NCI-H2196 (cell line): Measurements from ENCODE around the gene IKZF1.

Experiments
- DNase-seq: peaks from one replicate; lab custom pipeline; 2025; ENCODE audit not compliant: unreplicated experiment; lab: John Stamatoyannopoulos, UW

Gene IKZF1

DNA sequence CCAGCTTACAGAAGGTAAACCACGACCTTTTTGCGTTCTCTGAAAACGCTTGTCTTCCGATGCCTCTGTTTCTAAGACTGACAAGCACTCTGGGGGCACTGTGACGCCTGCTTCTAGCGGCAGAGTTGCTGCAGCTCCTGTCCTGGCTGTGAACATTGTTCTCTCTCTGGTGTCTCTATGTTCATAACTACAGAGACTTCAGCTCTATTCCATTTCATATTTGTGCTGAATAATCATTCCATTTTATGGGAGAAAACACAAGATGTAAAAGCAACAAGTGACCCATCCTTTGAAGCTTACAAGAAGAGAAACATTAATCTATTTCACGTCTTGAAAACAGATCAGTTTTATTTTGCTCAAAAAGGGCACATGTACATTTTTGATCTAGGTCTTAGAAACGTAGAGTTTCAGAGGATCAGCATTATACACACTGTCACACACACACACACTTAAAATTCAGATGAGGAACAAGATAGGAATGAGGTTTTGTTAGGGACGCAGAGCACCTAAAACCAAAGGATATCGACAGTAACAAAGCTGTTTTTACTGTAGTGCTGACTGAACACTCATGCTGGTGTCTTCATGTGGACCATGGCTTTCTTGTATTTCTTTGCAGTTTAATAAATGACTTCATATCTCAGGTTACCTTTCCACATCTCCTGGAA is 3.0 kb downstream of the IKZF1 start:
- DNase-seq = no peak

DNA sequence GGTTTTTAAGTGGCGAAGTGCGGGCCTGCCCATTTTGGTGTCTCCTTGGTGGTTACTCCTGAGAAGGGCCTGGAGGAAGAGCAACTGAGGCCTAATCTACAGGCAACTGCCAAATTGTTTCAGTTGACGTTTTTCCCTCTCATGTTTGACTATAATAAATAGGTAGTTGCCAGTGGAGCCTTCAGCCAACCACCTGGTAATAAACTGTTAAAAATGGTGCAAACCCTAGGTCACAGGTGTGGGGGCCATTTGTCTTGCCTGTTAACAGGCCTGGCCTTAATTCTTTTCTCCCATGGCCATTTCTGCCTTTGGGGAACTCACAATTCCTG is 3.7 kb downstream of the IKZF1 start:
- no peak for DNase-seq

DNA sequence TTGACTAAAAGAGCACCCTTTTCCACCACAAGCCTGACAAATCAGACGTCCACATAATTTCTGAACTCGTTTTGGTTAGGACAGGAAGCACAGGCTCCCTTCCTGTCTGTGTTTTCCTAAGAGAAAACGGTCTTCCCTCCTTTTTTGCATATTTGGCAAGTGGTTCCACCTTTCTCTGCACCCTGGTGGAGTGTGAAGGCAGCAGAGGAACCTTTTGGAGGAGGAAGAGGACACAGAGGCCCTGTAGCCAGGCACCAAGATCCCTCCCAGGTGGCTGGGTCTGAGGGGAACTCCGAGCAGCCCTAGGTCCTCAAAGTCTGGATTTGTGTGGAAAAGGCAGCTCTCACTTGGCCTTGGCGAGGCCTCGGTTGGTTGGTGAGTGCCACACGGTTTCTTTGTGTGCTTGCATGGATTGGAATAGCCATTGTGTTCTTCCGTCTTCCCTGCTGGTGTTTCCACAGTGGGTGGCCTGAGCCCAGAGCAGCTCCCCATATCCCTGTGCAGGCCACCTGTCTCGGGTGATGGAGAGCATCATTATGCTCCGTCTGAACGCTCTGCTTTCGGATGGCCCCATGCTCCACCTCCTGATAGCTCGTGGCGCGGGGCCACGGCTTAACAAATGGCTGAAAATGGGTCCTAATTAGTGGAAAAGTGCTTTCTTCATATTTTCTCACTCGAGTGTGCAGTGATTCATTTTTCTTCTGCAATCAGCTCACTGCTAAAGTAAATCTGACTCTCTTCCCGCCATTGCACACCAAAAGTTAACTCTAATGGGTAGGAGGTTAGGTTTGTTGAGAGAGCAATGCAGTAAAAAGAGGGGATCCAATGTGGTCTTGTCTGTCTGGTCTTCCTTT is 4.2 kb downstream of the IKZF1 start:
- no peak for DNase-seq

DNA sequence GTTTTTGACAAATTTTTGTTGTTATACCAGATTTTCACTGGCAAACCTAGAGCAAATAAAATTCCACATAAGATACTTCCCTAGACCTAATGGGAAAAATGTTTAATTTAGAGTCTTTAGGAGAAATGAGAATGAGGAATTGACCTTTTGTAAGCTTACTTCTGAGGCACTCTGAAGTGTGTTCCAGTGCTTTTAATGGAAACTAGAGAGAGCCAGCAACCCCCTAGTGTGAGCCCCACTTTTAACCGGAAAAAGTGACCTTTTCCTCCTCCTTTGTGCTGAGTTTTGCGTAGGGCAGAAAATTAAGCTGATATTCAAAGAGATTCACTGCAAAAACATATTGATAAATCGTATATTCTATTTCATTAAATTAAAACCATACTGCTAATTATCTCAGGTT is 5.2 kb downstream of the IKZF1 start:
- DNase-seq = no peak

DNA sequence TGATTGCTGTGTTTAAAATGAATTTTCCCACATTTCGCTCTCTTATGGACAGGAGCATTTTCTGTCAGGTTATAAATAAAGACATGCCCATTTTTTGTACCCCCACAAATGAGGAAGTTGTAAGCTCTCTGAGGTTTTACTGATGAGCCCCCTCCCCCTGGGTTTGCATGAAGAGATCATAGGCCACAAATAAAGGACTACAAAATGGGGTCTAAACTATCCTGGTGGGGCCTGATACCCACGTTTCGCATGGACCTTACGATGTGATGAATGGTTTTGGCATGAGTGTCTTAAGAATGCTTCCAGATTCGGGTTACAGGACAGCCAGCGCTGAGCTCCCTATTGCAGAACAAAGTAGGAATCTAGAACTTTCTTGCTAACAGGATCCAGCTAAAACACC is 5.8 kb downstream of the IKZF1 start:
- DNase-seq = no peak

DNA sequence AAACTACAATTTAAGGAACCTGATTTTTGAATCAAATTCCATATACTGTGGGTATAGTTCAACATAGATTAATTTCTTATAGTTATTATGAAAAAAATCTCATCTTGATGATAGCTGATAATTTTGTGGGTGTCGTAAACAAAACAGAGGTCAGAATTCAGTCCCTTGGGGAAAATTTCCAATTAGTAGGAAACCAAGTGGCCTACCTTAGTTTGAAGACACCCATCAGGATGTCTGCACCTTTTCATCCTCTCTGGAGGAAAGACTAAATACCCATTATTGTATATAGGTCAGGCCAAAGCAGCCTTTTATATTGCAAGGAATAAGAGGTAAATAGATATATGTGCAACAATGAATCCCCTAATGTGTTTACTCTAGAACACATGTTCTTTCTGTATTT is 6.4 kb downstream of the IKZF1 start:
- no peak for DNase-seq

DNA sequence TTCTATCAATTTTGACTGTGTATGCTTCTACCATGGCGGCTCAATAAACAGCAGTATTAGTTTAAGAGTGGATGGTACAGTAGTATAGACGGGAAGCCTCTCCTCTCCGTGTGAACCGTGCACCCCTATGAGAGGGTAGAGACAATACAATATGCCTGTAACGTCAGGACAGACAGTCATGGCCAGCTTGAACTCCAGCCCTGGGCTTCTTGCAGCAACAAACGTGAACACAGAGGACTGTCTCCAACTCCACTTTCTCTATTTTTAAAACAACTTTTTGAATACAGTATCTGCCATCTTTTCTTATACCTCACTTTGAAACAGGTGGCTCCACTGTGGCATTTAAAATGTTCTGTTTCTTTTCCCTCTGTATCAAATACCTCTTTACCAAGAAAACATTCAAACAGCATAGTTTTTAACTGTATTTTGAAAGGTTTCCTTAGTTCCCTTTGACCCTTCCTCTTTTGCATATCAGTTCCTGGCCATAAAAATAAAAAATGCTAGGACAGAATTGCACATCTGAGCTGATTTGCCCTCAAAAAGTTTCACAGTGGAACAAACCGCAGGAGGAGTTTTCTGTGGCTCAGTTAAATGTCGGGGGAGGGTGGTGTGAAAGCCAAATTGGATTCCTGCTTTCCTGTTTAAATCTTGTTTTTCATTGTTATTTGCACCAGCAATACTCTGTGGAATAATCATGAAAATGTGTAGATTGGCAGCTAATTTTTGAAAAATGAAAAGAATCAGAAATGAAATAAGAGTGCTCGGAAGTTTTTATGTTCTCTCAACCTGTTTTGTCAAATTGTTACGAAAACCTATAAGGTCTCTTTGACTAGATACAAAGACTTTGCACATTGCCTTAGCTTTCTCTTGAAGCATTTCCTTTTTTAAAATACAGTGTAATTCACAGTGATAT is 8.0 kb downstream of the IKZF1 start:
- no peak for DNase-seq

DNA sequence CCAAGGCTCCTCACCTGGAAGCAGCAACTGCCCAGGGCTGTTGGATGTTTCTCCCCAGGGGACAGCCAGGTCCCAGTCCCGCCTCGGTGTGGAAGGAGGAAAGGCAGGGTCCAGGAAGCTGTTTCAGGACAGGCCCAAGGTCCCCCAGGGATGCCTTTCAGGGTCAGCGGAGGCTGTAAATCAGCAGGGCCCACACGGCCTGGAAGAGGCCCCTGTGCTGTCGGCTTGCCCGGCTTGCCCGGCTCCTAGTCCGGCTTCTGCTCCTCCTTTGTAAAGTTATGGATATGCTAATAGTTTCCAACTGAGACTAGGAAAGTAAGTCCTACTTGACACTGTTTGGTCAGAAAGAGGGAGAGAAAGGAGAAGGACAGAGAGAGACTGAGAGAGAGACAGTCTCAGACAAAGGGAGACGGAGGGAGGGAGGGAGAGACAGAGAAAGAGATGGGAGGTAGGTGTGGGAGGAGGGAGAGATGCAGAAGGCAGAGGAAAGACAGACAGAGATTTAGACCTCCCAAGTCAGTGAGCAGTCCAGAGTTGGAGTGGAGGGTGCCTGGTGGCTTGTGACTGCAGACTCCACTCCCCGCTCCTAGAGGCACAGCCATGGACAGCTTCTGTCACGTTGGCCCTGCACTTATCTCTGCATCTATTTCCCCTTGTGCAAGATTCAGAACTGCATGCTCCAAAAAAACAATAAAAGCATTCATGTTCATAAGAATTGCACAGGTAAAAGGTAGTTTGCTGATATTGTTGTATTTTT is 10.5 kb downstream of the IKZF1 start:
- no peak for DNase-seq

DNA sequence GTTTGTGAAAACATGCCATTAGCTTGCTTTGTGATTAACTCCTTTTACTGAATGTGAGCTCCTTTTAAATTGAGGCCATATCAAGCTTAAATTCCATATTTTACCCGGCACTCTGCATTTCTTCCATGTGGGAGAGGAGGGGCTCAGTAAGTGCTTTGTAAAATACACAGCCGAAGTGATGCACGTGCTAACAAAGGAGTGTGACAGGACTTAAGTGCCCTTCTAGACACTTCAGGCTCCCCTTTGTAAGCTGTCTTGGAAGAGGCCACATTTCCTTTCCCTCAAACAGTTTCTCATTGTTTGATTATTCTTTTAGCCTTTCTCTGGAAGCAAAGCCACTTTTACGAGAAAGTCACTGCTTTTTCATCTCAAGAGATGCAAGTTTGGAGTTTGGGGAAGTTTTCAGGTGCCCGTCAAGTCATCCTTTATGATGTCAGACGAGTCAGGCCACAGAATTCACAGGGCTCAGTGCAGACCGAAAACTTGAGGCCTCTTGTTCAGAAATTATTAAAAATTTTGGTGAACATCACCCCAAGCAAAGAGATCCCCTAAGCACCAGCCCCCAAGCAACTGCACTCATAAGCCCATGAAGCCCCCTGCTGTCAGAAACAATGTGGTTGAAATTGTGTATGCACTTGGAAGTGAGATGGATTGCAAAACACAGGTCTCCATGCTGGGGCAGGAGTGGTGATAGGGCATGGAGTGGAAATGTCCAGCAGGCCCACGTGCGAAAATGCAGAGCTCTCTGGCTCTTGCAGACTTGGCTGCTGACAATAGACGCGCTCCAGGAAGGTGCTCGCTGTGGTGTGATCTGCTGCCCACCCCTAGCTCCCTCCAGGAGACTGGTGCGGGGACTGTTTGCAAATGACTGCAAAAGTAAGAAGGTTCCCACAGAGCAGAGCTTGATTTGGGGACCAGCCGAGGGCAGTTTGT is 11.5 kb downstream of the IKZF1 start:
- DNase-seq = no peak

DNA sequence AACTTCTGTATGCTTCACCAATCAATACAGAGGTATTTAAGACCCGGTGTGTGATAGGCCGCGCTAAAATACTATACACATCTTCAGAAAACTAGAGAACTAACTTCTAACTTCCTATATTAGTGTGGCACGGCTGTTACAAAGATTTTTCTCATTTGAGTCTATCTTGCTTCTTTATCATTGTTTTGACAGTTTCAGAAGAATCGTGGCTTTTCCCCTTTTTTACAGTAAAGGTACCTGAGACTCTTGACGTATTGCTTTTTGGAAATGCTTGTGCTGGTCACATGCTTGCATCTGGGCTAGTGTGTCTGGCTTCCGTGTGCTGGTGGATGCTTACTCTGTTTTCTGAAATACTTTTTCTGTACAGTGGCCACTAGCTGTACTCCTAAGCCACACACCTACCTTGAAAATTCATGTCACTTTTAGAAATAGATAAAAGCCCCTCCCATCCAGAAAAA is 12.7 kb downstream of the IKZF1 start:
- DNase-seq = no peak

DNA sequence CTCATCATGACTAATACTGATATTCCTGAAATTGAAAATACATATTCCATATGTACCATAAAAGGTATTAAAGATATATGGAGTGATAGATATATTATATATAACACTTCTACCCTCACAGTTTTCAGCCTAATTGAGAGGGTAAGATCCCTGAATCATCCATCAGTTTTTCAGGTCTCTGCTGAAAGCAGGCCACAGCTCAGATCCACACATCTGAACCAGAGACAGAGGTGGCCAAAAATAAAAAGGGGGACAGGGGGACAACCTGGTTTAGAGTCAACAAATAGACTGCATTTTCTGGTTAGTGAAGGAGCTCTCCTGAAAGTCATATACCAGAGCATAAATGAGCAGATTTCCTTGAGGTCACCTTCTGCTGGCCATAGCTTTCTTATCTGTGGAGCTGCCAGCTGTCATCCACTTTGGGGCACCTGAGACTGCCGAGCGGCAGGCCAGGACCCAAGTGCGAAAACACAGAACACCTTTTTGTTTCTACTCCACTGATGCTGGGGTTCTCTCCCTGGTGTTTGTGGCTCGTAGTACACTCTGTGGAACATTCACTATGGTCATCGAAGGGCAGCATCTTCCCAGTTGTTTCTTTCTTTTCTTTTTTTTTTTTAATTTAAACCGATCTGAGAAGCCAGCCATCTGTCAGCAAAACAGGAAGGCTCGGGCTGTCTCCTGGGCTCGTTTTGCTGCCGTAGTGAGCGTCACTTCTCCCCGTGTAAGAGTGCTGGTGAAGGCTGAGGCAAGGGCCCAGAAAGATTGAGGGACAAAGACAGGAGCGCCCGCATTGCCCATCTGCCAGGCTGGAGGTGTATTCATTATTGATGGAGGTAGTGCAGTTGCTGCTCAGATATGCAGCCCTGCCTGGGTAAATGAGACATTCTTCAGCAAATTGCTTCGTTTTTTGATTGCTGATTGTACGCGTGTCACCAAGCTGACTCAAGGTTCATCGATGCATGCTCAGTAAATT is 13.5 kb downstream of the IKZF1 start:
- DNase-seq = no peak

DNA sequence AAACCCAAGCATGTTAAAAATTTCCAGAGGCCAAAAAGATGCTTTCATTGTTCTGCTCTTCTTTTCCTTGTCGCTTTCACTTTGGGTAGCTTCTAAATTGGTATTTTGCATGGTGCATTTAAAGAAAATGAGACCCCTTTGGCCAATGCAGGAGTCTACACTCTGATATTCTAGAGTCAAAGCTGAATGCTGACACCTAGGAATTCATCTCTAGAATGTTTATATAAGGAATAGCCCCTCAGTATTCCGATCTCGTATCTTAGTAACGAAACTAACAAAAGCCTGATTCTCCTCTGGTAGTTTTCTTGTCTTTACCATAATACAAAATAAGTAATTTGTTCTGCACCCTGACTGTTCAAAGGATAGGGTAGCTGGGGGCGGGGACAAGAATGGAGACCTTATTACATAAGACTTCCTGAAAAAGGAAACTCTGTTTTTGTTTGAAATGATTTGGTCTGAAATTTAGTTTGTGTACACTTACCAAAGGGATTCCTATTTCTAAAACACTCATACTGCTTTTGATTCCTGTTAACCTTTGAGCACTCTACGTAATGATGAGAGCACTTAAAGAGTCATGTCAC is 17.1 kb downstream of the IKZF1 start:
- DNase-seq = no peak

DNA sequence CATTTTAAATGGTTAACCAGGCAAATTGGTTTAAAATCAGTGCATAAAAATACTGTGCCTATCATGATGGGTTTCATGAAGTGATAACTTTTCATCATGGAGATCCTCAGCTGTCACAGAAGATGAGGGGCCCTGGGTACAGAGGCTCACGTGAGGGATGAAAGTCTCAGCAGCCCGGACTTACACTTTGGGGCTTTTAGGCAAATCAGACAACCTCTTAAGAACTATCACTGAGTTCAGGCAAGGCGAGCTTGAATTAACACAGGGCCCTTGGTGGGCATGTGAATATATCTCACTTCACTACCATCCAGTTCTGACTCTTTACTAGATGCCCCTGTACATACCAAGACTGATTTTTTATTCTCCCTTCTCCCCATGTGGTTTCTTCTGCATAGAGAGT is 19.6 kb downstream of the IKZF1 start:
- no peak for DNase-seq

DNA sequence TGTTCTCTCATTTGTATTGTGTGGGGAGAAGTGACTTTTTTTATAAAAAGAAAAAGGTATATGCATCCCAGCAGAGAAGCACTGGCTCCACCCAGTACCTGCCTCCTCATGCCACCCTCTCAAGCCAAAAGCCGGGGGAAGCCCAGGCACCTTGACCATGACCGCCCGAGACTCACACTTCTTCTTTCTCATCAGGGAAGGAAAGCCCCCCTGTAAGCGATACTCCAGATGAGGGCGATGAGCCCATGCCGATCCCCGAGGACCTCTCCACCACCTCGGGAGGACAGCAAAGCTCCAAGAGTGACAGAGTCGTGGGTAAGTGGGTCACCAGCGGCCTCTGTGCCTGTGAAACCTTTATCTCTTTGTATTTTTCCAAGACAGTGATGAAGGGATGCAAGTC is 22.9 kb downstream of the IKZF1 start:
- DNase-seq = no peak

DNA sequence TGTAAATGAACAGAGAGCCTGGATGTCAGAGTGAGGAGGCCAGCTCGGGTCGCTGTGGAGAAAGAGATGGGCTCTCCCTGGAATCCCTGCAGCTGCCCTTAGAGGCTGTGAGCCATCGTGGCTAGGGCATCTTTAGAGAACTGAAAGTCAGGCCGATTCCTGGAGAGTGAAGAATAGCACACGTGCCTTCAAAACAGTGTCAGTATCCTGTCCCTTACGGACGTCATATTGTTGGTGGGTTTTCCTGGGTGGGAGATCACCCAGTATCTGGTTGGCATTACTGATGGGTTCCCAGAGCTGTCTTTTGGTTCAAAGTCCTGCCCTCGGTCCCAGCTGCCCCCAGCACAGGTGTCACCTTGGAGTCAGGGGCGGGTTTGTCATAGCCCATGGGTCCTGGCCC is 25.3 kb downstream of the IKZF1 start:
- DNase-seq = no peak

DNA sequence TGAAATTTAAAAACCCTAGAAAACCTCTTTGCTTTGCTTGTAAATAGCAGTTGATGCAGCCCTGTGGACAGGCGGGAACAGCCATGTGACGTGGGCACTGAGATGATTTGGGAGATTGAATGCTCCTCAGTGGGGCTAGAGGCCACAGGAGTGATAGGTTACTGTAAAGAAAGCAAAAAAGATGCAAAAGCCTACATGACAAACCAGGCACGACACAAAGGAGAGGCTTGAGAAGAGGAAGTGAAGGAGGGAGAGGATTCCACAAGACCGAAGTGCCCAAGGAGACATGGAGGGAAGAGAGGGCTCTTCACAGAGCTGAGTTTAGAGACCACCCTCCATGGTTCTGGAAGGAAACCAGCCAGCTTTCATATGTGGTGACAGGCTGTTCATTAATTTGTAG is 25.7 kb downstream of the IKZF1 start:
- DNase-seq = no peak

DNA sequence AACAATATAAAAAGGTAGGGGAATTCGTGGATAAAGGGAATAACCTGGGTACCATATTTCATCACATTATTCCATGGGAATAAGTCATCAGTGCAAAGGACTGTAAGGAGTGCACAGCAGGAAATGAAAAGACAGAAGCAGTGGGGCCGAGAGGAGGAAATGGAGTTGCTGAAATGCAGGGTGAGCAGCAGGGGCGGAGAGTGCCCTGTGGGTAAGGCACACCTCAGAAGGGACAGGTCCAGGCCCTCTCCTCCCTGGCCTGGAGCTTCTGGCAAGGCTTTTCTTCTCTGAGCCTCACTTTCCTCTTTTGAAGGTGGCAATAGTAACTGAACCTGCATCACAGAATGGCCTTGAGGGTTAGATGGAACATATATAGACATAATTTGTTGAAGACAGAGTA is 26.2 kb downstream of the IKZF1 start:
- DNase-seq = no peak

DNA sequence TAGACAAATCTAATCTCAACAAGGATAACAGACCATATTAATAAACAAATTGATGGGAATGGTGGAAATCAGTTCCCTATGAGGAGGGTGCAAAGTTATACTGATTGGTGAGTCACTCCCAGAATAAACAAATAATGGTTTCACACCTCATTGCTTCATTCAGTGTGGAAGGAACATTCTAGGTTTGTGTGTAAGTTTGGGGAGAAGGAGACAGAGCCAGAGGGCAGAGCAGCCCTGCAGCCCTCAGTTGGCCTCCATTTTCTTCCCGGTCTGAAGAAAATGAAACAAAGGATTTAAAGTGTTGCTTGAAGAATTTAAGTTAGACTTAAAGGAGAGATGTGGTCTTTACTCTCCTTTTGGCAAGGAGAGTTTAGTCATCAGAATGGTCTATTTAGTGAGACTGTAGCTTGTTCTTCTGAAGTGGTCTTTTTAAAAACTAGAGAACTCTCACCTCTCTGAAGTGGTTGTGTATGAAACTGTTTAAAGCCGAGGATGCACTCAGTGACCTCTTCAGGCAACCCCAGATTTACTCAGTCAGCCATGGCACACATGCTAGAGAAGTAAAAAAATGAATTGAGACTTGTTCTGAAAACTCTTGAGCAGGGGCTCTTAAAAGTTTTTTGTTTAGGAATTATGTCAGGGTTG is 27.2 kb downstream of the IKZF1 start:
- DNase-seq = no peak
